PFSK-1 (cell line): Measurements from ENCODE around the gene PERCC1.

Source experiments
- FOXP2 ChIP-seq: optimal IDR thresholded peaks from 2 replicates; pipeline ENCODE3; 2011; ENCODE audit warnings: borderline replicate concordance, control low read depth, inconsistent platforms; ENCODE audit not compliant: insufficient read depth; ENCODE audit errors: extremely low read length, extremely low read depth
- POLR2AphosphoS5 ChIP-seq: IDR thresholded peaks from 2 replicates; pipeline ENCODE4 v1.6.1; 2012; ENCODE audit warnings: low read depth, mild to moderate bottlenecking, control low read depth, low read length, moderate library complexity

- no peak for TF ChIP-seq FOXP2
- TF ChIP-seq POLR2AphosphoS5 = no peak
Observed at GRCh38 chr16:1385232-1385631, 45.6 kb upstream of the PERCC1 start.
